ENCODE data around the gene PAQR9.

The PAQR9 gene

DNA sequence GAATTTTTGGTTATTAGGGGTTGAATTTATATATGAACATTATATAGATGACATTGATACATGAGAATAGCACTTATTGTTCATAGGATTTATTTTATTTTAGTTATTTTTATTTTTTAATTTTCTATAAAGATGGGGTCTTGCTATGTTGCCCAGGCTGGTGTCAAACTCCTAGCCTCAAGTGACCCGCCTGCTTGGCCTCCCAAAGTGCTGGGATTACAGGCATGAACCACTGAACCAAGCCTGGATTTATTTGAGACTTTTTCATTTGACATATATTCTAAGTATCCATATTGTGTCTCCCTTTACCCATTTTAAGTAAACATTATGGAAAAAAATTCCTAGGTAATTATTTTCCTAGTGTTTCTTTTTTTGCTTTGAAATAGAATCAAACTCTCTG, 12.5 kb downstream of the PAQR9 start:
- DNase-seq, result no peak

DNA sequence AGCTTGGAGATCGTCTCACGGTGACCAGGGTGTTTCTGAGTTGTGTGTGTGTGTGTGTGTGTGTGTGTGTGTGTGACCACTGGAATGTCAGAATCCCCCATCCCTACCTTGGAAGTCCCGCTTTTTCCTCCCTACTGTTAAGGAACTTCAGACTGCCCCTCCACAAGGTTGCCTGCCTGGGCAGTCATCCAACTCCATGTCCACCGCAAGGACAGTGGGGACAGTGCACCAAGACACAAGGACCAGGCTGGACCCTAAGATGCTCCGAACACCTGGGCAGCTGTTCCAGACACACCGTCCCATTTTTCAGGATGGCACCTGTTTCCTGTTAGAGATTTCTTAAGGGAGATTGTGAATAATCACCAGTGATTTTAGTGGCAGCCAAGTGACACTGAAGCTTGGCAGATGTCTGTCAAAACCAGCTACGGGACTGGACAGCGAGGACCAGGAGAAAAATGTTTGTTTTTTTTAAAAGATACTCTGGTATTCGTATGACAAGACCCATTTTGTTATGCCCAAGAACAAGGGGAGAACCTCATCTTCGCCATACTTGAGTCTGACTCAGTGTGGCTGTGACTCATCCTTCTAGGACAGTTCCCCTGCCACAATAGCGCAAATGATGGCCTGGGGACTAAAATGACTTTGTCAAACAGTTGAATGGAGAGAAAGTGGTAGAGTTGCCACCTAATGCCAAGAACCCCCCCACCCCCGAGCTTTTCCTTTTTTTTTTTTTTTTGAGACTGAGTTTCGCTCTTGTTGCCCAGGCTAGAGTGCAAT, 15.5 kb downstream of the PAQR9 start:
- DNase-seq, result no peak

- DNase-seq, result no peak
These were observed 16.1 kb downstream of the PAQR9 start for GRCh38 chr3:142947352-142947751.

DNA sequence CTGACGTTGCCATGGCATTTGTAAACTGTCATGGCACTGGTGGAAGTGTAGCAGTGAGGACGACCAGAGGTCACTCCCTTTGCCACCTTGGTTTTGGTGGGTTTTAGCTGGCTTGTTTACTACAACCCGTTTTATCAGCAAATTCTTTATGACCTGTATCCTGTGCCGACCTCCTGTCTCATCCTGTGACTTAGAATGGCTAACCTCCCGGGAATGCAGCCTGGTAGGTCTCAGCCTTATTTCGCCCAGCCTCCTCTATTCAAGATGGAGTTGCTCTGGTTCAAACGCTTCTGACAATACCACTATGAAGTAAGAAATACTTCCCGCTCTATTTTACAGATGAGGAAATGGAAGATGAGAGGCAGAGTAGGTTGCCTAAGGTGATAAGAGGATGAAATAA, 16.6 kb downstream of the PAQR9 start:
- DNase-seq, result no peak

GRCh38 chr3:142945023-142945422, 18.5 kb downstream of the PAQR9 start:
- DNase-seq, result no peak

GRCh38 chr3:142944342-142944741, 19.1 kb downstream of the PAQR9 start:
- DNase-seq, result no peak

GRCh38 chr3:142943870-142944269, 19.6 kb downstream of the PAQR9 start:
- DNase-seq, result no peak

GRCh38 chr3:142943349-142943748, 20.1 kb downstream of the PAQR9 start:
- no peak for DNase-seq

DNA sequence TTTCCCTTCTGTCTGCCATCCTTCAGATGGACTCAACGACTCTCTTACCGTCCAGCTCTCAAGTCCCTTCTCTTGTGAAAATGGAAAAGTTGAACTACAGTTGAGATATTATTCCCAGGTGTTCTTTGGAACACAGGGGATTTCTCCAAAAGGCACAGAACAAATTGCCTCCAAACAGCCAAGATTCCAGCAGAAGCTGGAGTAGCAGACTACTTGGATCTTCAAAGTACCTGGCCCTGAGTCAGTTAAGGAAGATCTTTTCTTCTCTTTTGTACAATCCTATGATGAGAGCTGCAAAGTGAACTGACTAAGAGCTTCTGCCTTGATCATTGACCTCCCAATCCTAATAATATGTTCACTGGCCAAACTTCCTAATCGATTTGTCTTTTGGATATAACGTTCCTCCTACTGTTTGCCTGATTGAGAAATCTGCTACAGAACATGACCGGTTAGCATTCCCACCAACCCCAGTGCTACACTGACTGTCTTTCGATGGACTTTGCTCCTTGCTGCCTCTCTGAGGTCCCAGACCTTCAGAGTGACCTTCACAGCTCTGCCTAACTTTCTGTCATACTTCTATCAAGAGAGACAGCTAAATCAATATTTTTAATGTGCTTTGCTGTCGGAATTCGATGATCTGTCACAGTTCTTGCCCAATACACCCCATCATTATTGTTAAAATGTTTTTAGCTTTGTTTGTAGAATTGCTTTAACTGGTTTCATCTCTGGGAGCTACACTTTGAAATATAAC, 21.9 kb downstream of the PAQR9 start:
- no peak for DNase-seq

DNA sequence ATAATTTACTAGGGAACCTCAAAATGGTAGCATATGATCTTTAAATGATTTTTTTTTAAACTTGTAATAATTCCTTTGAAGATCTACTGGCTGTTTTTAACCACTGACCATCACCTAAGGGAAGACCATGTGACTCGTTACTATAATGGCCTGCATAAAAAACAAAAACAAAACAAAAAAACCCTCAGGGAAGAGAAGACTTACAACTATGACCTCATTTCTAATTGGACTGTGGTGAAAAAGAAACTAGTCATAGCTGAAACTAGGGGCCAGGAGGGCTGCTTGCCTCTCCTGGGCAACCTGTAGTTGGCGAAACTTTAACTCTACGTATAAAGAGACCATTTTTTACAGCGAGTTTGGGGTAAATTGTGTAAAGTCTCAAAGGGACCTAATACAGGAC, 23.0 kb downstream of the PAQR9 start:
- no peak for DNase-seq

GRCh38 chr3:142940000-142940399, 23.5 kb downstream of the PAQR9 start:
- no peak for DNase-seq

GRCh38 chr3:142935963-142936362, 27.5 kb downstream of the PAQR9 start:
- DNase-seq, result no peak

DNA sequence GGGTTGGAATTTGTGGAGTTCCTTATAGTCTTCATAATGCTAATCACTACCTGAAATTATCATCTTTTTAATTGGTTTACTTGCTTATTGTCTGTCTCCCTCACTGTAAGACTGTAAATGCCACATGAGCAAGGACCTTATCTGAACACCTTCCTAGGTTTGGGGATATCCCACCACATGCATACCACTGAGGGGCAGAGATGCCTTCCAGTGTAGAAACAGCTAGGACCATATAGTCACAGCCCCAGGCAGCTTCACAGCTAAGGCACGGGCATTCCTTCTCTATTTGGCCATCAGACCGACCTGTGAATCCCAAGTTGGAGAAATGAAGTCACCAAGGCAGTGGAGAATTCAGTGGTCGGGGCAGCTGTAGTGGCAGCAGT, 28.6 kb downstream of the PAQR9 start:
- DNase-seq, result no peak

GRCh38 chr3:142934128-142934886, 29.2 kb downstream of the PAQR9 start:
- DNase-seq, result no peak

- no peak for DNase-seq
These were observed 32.3 kb downstream of the PAQR9 start for GRCh38 chr3:142931222-142931621.

- no peak for DNase-seq
These were observed 33.0 kb downstream of the PAQR9 start for GRCh38 chr3:142930463-142930862.

- no peak for DNase-seq
These were observed 33.6 kb downstream of the PAQR9 start for GRCh38 chr3:142929890-142930289.

- peak; percentile 5 for DNase-seq
These were observed 34.4 kb downstream of the PAQR9 start for GRCh38 chr3:142929109-142929508.

GRCh38 chr3:142926368-142926944, 37.0 kb downstream of the PAQR9 start:
- no peak for DNase-seq

DNA sequence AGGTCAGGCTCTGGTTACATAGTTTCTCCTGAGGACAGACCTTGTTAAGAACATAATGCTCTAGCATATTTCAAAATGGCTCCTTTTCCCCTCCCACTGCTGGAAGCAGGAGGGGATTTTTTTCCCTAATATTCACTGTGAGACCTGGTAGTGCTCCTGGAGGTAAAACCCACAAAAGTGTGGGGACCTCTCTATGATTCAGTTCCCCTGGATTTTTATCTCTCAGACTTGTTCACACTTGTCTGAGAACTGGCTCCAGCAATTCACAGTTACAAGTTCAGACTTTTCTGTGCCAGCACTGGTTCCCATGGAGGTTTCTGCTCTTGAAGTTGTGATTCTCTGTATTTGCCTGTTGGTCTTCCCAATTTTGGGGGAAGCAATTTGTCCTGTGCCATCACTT, 38.3 kb downstream of the PAQR9 start:
- DNase-seq, result no peak

DNA sequence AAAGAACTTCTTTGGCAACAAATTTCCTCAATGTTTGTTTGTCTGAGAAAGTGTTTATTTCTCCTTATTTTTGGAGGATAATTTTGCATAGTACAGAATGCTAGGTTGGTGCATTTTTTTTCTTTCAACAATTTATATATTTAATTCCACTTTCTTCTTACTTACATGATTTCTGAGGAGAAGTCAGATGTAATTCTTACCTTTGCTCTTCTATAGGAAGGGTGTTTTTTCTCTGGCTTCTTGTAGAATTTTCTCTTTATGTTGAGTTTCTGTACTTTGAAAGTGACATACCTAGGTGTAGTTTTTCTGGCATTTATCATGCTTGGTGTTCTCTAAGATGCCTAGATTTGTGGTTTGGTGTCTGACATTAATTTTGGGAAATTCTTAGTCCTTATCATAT, 39.8 kb downstream of the PAQR9 start:
- DNase-seq, result no peak

DNA sequence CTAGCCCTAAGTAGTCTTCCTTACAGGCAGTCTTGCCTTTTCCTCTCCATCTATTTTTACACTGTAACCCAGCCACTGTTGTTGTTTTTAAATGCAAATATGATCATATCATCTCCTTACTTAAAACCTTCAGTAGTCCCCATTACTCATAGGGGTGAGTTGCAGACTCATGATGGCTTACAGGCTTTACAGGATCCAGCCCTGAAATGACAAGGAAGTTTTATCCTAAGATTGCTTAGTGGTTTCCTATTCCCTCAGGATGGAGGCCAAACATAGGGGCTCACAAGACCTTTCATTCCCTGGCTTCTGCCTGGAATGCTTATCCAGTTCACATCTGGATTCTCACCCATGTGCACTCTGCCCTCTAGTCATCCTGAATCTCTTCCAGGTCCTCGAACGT, 46.9 kb downstream of the PAQR9 start:
- DNase-seq, result no peak

DNA sequence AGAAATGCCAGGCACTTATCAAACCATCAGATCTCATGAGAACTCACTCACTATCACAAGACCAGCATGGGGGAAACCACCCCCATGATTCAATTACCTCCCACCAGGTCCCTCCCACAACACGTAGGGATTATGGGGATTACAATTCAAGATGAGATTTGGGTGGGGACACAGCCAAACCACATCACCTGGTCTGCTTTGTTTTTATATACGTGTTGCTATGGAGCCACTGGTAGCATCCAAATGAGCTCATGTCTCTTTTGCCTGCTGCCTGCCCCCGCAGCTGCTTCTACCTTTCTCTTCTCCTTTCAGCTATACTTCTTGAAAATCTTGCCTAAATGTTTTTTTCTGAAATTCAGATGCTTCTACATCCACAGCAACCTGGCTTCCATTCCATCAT, 47.8 kb downstream of the PAQR9 start:
- DNase-seq, result no peak

Data from fibroblast of skin of right quadriceps (primary cell).